ENCODE results near the gene SIK3.
"Not testable (repeated sequence)": the region's sequence is repeated elsewhere in the genome, so short reads cannot be mapped to it uniquely, and the experiment has no call there.

The SIK3 gene

DNA sequence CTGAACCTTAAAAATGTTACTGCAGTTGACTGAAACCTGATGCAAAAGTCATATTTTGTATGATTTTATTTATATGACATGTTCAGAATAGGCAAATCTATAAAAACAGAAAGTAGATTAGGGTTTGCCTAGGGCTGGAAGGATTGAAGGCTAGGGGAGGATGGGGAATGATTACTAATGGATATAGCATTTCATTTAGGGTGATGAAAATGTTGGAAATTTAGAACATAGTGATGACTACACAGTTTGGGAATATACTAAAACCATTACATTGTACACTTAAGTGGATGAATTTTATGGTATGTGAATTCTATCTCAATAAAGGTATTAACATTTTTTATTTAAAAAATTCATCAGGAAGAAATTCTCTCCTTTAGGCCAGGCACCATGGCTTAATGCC lies 22.9 kb upstream of the SIK3 start:
- DNase-seq (ENCODE audit: low read depth): no peak
- H3K4me3 ChIP-seq (ENCODE audit: low read depth, low read length): no peak overlapping the region
- TF ChIP-seq, protein P1, sequence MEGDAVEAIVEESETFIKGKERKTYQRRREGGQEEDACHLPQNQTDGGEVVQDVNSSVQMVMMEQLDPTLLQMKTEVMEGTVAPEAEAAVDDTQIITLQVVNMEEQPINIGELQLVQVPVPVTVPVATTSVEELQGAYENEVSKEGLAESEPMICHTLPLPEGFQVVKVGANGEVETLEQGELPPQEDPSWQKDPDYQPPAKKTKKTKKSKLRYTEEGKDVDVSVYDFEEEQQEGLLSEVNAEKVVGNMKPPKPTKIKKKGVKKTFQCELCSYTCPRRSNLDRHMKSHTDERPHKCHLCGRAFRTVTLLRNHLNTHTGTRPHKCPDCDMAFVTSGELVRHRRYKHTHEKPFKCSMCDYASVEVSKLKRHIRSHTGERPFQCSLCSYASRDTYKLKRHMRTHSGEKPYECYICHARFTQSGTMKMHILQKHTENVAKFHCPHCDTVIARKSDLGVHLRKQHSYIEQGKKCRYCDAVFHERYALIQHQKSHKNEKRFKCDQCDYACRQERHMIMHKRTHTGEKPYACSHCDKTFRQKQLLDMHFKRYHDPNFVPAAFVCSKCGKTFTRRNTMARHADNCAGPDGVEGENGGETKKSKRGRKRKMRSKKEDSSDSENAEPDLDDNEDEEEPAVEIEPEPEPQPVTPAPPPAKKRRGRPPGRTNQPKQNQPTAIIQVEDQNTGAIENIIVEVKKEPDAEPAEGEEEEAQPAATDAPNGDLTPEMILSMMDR (IDR thresholded peaks at IDR 0.05; ENCODE audit: insufficient read depth, low read depth, low read length, missing control alignments): no peak

- H3K4me3 ChIP-seq (ENCODE audit: low read depth, low read length): no peak overlapping the region
Observed at GRCh38 chr11:117117681-117118080, 19.5 kb upstream of the SIK3 start.

DNA sequence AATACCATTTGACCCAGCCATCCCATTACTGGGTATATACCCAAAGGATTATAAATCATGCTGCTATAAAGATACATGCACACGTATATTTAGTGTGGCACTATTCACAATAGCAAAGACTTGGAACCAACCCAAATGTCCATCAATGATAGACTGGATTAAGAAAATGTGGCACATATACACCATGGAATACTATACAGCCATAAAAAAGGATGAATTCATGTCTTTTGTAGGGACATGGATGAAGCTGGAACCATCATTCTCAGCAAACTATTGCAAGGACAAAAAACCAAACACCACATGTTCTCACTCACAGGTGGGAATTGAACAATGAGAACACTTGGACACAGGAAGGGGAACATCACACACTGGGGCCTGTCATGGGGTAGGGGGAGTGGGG lies 14.7 kb upstream of the SIK3 start:
- DNase-seq (ENCODE audit: low read depth); H3K4me3 ChIP-seq (ENCODE audit: low read depth, low read length): not testable (repeated sequence)

More at GRCh38 chr11:117117681-117118080, 19.5 kb upstream of the SIK3 start:
- no peak for DNase-seq (ENCODE audit: low read depth)
- TF ChIP-seq, protein P1 (IDR thresholded peaks at IDR 0.05; ENCODE audit: insufficient read depth, low read depth, low read length, missing control alignments): no peak

DNA sequence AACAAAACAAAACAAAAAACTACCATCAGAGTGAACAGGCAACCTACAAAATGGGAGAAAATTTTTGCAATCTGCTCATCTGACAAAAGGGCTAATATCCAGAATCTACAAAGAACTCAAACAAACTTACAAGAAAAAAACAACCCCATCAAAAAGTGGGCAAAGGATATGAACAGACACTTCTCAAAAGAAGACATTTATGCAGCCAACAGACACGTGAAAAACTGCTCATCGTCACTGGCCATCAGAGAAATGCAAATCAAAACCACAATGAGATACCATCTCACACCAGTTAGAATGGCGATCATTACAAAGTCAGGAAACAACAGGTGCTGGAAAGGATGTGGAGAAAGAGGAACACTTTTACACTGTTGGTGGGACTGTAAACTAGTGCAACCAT lies 14.3 kb upstream of the SIK3 start:
- not testable (repeated sequence) for H3K4me3 ChIP-seq (ENCODE audit: low read depth, low read length)

GRCh38 chr11:117110294-117110950 lies 12.2 kb upstream of the SIK3 start:
- no peak overlapping the region for H3K4me3 ChIP-seq (ENCODE audit: low read depth, low read length)
- DNase-seq (ENCODE audit: low read depth): no peak
- TF ChIP-seq, protein P1 (IDR thresholded peaks at IDR 0.05; ENCODE audit: insufficient read depth, low read depth, low read length, missing control alignments): no peak

More for the DNA sequence above, 14.3 kb upstream of the SIK3 start:
- not testable (repeated sequence) for DNase-seq (ENCODE audit: low read depth)

- no peak overlapping the region for H3K4me3 ChIP-seq (ENCODE audit: low read depth, low read length)
- TF ChIP-seq, protein P1 (IDR thresholded peaks at IDR 0.05; ENCODE audit: insufficient read depth, low read depth, low read length, missing control alignments): no peak
- DNase-seq (ENCODE audit: low read depth): no peak
Observed at GRCh38 chr11:117107701-117108590, 9.7 kb upstream of the SIK3 start.

DNA sequence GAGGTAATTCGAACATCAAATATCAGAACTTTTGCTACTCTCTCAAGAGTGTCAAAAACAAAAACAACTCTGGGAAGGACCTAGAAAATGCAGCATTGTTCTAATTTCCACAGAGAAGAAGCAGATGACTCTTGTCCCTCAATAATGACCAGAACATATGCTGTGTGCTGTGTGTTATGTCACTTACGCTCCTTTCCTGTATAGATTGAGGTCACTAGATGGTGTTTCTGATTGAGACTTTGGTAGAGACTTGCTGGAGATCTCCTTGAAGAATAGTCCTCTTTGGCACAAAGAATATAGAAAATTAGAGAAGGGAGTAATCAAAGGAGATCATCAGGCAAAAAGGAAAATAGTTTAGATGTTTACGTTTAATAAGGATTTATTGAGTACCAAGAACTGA lies 2.3 kb upstream of the SIK3 start:
- TF ChIP-seq, protein P1 (IDR thresholded peaks at IDR 0.05; ENCODE audit: insufficient read depth, low read depth, low read length, missing control alignments): no peak
- no peak for DNase-seq (ENCODE audit: low read depth)
- no peak overlapping the region for H3K4me3 ChIP-seq (ENCODE audit: low read depth, low read length)
